CD4-positive, alpha-beta T cell (primary cell): ENCODE data around the gene INSR. TPM values are rescaled to one million over a fixed set of nuclear protein-coding genes. Genes with fewer than 3 reads are reported as not detected.

Experiments
- ATAC-seq: fragments of 200-7000 bp; cut with Tn5 transposase; one replicate; pipeline ENCODE4 v1.10.0; 2022; ENCODE audit warnings: mild to moderate bottlenecking; ENCODE audit not compliant: poor library complexity
- CTCF ChIA-PET: fragments of 350-600 bp; sonication (Branson Sonifier 250); formaldehyde crosslinking; loops from one replicate; lab custom pipeline; 2021; ENCODE audit warnings: antibody characterized with exemption, inconsistent platforms; lab: Charles Lee
- POLR2A ChIA-PET: fragments of 350-600 bp; sonication (Branson Sonifier 250); formaldehyde crosslinking; loops from one replicate; lab custom pipeline; 2021; ENCODE audit warnings: antibody characterized with exemption, inconsistent platforms; lab: Charles Lee
- DNase-seq, 14 experiments: peaks; one replicate each; pipeline ENCODE4 v3.0.0-alpha.2; 2013 to 2020; ENCODE audit warnings: mixed read lengths in 2 of 14
- H3K27ac ChIP-seq, 2 donors: one replicate each; pipeline versions ENCODE4 v1.5.1 to v1.7.0; 2013; ENCODE audit warnings: low read length in 2 of 2, low read depth in 1 of 2, mild to moderate bottlenecking in 1 of 2
- H3K27me3 ChIP-seq, 2 experiments: 1 replicate in 1 of 2; 2 replicates in 1 of 2; pipeline versions ENCODE4 v1.6.1 to v1.7.0; 2013; ENCODE audit warnings: low read length in 2 of 2, control low read depth in 1 of 2, mild to moderate bottlenecking in 1 of 2, moderate library complexity in 1 of 2; ENCODE audit not compliant: insufficient read depth in 2 of 2, control insufficient read depth in 1 of 2
- H3K36me3 ChIP-seq: one replicate; pipeline ENCODE4 v1.6.1; 2013; ENCODE audit warnings: low read length, control low read depth; ENCODE audit not compliant: insufficient read depth
- H3K4me1 ChIP-seq: one replicate; pipeline ENCODE4 v1.6.1; 2013; ENCODE audit warnings: low read length, control low read depth; ENCODE audit not compliant: insufficient read depth
- H3K4me3 ChIP-seq: one replicate; pipeline ENCODE4 v1.5.1; 2013; ENCODE audit warnings: mild to moderate bottlenecking, low read length, moderate library complexity
- H3K9me3 ChIP-seq, 2 experiments: 1 replicate in 1 of 2; 2 replicates in 1 of 2; pipeline versions ENCODE4 v1.6.1 to v1.7.0; 2013; ENCODE audit warnings: low read length in 2 of 2, mild to moderate bottlenecking in 2 of 2, control low read depth in 1 of 2, moderate library complexity in 1 of 2; ENCODE audit not compliant: control insufficient read depth in 1 of 2, insufficient read depth in 1 of 2
- H3K27ac Mint-ChIP-seq: one replicate; pipeline ENCODE4 v1.8.0; 2020; ENCODE audit warnings: mixed read lengths
- H3K27me3 Mint-ChIP-seq: one replicate; pipeline ENCODE4 v1.8.0; 2021; ENCODE audit warnings: mixed read lengths
- H3K36me3 Mint-ChIP-seq: one replicate; pipeline ENCODE4 v1.8.0; 2021; ENCODE audit warnings: low read depth, mixed read lengths
- H3K4me1 Mint-ChIP-seq: one replicate; pipeline ENCODE4 v1.8.0; 2021; ENCODE audit warnings: low read depth, mixed read lengths
- H3K4me3 Mint-ChIP-seq: one replicate; pipeline ENCODE4 v1.8.0; 2020; ENCODE audit warnings: mild to moderate bottlenecking, mixed read lengths
- H3K9me3 Mint-ChIP-seq: one replicate; pipeline ENCODE4 v1.8.0; 2020; ENCODE audit warnings: mixed read lengths
- CTCF ChIP-seq: fragments of 200-600 bp; IDR thresholded peaks from one replicate; pipeline ENCODE4 v1.8.0; 2022; ENCODE audit warnings: antibody characterized with exemption, mild to moderate bottlenecking
- intact Hi-C, 2 experiments: fragments of 100-400 bp; cut with DNase I in 1 of 2; cut with micrococcal nuclease in 1 of 2; formaldehyde crosslinking; loops; one replicate each; pipeline versions ENCODE4 v1.15.1 to v1.9.0; 2023 to 2025; cut with DNase I, micrococcal nuclease
- total RNA-seq, 174 experiments: library from RNA in 2 of 174; stranded (reverse) in 2 of 174; gene quantifications; one replicate each; pipeline ENCODE4 v1.2.3 and lab custom pipeline; 2021 to 2026

Gene INSR
- total RNA-seq, 2 experiments from 2014 or later, result 1.8 to 3.0 TPM

GRCh38 chr19:7303470-7303869 lies 9.3 kb upstream of the INSR start:
- no peak for ATAC-seq
- H3K4me3 Mint-ChIP-seq, result no peak overlapping the region
- CTCF ChIA-PET, result no interaction called here

DNA sequence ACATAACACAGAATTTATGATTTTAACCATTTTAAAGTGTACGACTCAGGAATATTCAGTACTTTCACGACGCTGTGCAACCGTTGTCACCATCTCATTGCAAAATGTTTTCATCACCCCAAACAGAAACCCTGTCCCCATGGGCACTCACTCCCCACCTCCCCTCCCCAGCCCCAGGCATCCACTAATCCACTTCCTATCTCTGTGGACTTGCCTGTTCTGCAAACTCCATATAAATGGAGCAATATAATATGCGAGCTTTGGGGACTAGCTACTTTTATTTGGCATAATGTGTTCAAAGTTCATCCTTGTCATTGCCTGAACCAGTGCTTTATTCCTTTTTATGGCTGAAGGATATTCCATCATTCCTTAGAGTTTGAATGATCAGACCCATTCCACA lies 7.3 kb upstream of the INSR start:
- Mint-ChIP-seq H3K9me3 (no peaks in the 10 kb centered on the region), H3K27me3 (peaks cover 19% of the 10 kb centered on the region), H3K27ac (no peak overlapping the region), H3K4me3 (no peak overlapping the region), H3K4me1 (no peaks in the 10 kb centered on the region), H3K36me3 (no peaks in the 10 kb centered on the region)
- intact Hi-C loops, result no loop called here
- Histone ChIP-seq H3K27me3 (peaks cover 5 to 14% of the 10 kb centered on the region in 2 experiments), H3K27ac (no peak overlapping the region), H3K4me1 (no peaks in the 10 kb centered on the region), H3K9me3 (no peaks in the 10 kb centered on the region), H3K4me3 (no peak overlapping the region), H3K36me3 (no peaks in the 10 kb centered on the region)
- ATAC-seq (no peak), DNase-seq (no peak)
- CTCF ChIA-PET, result no interaction called here
- no peak for TF ChIP-seq CTCF
- POLR2A ChIA-PET, result no interaction called here

More at GRCh38 chr19:7303470-7303869, 9.3 kb upstream of the INSR start:
- intact Hi-C loops, result no loop called here
- no peak overlapping the region for H3K27ac Mint-ChIP-seq
- H3K4me3 ChIP-seq, result no peak overlapping the region
- POLR2A ChIA-PET, result no interaction called here
- TF ChIP-seq CTCF, result no peak
- H3K36me3 Mint-ChIP-seq, result no peaks in the 10 kb centered on the region
- H3K27me3 ChIP-seq, result peaks cover under 1 to 3% of the 10 kb centered on the region in 2 experiments
- no peaks in the 10 kb centered on the region for H3K4me1 ChIP-seq
- H3K4me1 Mint-ChIP-seq, result no peaks in the 10 kb centered on the region
- no peak for DNase-seq
- H3K27ac ChIP-seq, result no peak overlapping the region
- no peaks in the 10 kb centered on the region for H3K9me3 Mint-ChIP-seq
- no peaks in the 10 kb centered on the region for H3K36me3 ChIP-seq
- no peaks in the 10 kb centered on the region for H3K9me3 ChIP-seq
- peaks cover 5% of the 10 kb centered on the region for H3K27me3 Mint-ChIP-seq

GRCh38 chr19:7297742-7298141 lies 3.5 kb upstream of the INSR start:
- DNase-seq (no peak), ATAC-seq (no peak)
- H3K27ac Mint-ChIP-seq, result no peak overlapping the region
- no peak for TF ChIP-seq CTCF
- no peaks in the 10 kb centered on the region for H3K36me3 Mint-ChIP-seq
- peaks cover 16% of the 10 kb centered on the region for H3K4me1 ChIP-seq
- no peak overlapping the region for H3K4me3 ChIP-seq
- ChIA-PET POLR2A (no interaction called here), CTCF (no interaction called here)
- no peak overlapping the region for H3K4me3 Mint-ChIP-seq
- H3K9me3 Mint-ChIP-seq, result no peaks in the 10 kb centered on the region
- peaks cover 18 to 32% of the 10 kb centered on the region in 2 experiments for H3K27me3 ChIP-seq
- H3K36me3 ChIP-seq, result no peaks in the 10 kb centered on the region
- intact Hi-C loops, result no loop called here
- H3K4me1 Mint-ChIP-seq, result peaks cover 11% of the 10 kb centered on the region
- no peak overlapping the region for H3K27ac ChIP-seq
- peaks cover 39% of the 10 kb centered on the region for H3K27me3 Mint-ChIP-seq
- H3K9me3 ChIP-seq, result no peaks in the 10 kb centered on the region
